NCI-H345 treated with DMSO at 0.1 percent for 48 hours (cell line): ENCODE data around the gene DMRTB1.
"Not testable (repeated sequence)": the region's sequence is repeated elsewhere in the genome, so short reads cannot be mapped to it uniquely, and the experiment has no call there.

Source experiments
- DNase-seq: peaks from one replicate; lab custom pipeline; 2025; ENCODE audit not compliant: unreplicated experiment; lab: John Stamatoyannopoulos, UW

Gene DMRTB1

DNA sequence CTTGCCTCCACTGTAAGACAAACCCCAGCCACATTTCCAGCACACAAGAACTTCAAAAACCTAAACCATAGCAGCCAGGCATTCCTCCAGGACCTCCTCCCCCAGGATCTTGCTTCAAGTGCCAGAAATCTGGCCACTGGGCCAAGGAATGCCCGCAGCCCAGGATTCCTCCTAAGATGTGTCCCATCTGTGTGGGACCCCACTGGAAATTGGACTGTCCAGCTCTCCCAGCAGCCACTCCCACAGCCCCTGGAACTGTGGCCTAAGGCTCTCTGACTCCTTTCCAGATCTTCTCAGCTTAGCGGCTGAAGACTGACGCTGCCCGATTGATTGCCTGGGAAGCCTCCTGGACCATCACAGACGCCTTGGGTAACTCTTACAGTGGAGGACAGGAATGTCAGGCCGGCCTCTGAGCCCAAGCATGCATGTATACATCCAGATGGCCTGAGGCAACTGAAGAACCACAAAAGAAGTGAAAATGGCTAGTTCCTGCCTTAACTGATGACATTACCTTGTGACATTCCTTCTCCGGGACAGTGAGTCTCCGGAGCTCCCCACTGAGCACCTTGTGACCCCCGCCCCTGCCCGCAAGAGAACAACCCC, 24.7 kb upstream of the DMRTB1 start:
- DNase-seq, result not testable (repeated sequence)

DNA sequence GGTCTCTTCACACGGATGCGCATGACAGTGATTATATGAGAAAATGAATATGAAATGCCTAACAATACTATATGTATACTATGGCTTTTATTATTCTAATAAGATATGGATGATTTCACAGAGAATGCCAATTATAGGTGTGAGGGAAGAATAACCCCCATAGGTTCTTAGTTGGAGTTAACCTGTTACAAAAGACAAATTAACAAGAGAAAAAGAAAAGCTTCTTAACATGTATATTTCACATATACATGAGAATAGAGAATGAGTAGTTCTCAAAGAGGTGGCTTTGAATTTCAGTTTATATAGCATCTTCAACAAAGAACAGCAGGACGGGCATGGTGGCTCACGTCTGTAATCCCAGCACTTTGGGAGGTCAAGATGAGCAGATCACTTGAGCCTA, 24.0 kb upstream of the DMRTB1 start:
- DNase-seq, result no peak

GRCh38 chr1:53438427-53439336, 20.5 kb upstream of the DMRTB1 start:
- no peak for DNase-seq

- no peak for DNase-seq
Observed at GRCh38 chr1:53439337-53440207, 19.6 kb upstream of the DMRTB1 start.

- DNase-seq, result no peak
Observed at GRCh38 chr1:53440633-53441032, 18.6 kb upstream of the DMRTB1 start.

GRCh38 chr1:53442299-53442698, 16.9 kb upstream of the DMRTB1 start:
- no peak for DNase-seq

- no peak for DNase-seq
Observed at GRCh38 chr1:53446051-53446450, 13.1 kb upstream of the DMRTB1 start.

DNA sequence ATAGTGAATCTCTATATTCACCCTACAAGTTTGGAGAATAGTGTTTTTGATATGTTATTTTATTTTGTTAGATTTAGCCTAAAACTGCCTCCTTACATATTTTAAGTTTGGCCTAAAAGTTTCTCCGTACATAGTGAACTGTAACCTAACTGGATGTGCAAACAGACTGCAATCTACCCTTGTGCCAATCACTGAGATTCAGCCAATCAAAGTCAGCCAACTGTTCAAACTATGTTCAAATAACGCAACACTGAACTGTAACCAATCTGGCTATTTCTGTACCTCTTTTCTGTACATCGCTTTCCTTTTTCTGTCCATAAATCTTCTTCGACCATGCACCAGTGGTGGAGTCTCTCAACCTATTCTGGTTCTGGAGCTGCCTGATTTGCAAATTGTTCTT, 11.8 kb upstream of the DMRTB1 start:
- no peak for DNase-seq

DNA sequence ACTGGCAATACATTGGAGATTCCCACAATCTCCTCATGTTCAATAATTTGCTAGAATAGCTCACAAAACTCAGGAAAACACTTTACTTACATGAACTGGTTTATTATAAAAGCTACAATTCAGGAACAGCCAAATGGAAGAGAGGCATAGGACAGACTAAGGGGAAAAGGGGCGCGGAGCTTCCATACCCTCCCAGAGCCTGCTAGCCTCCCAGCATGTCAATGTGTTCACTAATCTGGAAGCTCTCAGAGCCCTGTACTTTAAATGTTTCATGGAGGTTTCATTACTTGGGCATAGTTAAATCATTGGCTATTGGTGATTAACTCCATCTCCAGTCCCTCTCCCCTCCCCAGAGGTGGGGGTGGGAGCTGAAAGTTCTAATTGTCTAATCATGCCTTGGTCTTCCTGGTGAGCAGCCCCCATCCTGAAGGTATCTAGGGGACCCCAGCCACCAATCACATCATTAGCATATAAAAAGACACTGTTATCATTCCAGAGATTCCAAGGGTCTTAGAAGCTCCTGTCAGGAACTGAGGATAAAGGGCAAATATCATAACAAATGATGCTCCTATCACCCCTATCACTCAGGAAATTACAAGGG, 10.9 kb upstream of the DMRTB1 start:
- DNase-seq, result no peak

DNA sequence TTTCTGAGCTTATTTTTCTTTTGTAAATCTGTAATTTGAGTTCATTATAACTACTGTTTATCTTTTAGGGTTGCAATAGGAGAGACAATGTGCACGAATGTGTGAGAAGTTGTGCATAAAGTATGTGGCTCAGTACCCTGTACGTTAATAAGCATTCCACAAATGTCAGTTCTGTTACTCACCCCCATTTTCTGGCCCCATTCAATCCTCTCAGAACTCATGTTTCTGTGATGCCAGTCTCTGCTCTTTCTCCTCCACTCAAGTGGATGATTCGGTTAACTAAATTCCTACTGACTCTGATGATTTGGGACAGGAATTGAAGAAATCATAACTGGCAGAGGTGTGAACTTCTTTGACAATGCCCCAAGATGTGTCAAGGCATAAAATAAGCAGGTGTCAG, 10.2 kb upstream of the DMRTB1 start:
- DNase-seq, result no peak

DNA sequence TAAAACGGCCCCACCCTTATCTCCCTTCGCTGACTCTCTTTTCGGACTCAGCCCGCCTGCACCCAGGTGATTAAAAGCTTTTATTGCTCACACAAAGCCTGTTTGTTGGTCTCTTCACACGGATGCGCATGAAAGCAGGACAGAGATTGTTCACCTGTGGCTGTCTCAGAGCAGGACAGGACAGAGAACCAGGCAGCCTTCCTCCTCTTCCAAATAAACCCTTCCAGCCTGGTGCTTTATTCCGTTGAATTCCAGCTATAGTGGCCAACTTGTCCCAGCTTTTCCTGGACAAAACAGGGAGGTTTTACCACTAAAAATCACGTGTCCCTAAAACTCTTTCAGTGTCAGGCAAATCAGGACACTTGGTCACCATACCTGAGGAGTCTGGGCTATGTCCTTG, 9.5 kb upstream of the DMRTB1 start:
- no peak for DNase-seq

- no peak for DNase-seq
Observed at GRCh38 chr1:53450225-53450624, 9.0 kb upstream of the DMRTB1 start.

GRCh38 chr1:53454019-53454418, 5.2 kb upstream of the DMRTB1 start:
- no peak for DNase-seq

DNA sequence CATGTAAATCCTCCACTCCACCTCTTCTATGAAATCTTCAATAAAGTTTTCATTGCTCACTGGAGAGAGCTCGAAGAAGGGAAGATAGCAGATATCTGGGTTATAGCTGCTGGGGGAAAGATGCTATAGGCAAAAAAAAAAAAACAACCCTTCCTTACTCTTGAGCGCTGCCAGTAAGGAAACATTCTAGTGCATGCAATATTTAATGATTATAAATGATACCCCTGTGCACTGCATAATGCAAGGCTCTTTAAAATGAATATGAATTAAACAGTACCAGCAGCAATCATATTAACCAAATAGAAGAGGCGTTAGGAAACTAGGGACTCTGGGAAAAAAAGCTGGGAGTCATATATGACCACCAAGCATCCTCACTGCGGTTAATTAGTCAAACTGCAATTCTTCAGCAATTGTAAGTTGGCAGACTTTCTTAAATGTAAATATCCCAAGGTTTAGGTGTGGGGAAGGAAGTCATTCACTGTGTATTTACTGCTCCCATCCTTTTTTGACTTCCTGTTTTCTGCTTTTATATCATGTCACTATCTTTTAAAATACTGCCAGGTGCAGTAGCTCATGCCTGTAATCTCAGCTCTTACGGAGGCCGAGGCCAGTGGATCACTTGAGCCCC, 3.7 kb upstream of the DMRTB1 start:
- no peak for DNase-seq

DNA sequence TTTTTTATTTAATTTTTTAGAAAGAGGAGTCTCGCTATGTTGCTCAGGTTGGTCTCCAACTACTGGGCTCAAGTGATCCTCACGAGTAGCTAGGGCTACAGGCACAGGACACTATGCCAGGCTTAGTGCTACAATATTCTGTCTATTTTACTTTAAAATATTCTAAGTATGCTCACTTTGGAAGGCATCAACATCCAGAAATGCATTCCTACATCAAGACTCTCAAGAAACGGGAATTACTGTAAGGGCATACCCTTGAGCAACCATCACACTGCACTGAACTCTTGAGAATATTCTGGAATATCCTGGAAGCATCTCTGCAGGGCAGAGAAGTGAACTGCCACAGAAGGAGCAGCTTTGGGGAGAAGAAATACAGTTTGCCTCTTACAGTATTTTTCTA, 565 bp upstream of the DMRTB1 start:
- DNase-seq, result no peak

- DNase-seq, result no peak
Observed at GRCh38 chr1:53460211-53460634, 1.0 kb downstream of the DMRTB1 start.

GRCh38 chr1:53460666-53461322, 1.6 kb downstream of the DMRTB1 start:
- no peak for DNase-seq

DNA sequence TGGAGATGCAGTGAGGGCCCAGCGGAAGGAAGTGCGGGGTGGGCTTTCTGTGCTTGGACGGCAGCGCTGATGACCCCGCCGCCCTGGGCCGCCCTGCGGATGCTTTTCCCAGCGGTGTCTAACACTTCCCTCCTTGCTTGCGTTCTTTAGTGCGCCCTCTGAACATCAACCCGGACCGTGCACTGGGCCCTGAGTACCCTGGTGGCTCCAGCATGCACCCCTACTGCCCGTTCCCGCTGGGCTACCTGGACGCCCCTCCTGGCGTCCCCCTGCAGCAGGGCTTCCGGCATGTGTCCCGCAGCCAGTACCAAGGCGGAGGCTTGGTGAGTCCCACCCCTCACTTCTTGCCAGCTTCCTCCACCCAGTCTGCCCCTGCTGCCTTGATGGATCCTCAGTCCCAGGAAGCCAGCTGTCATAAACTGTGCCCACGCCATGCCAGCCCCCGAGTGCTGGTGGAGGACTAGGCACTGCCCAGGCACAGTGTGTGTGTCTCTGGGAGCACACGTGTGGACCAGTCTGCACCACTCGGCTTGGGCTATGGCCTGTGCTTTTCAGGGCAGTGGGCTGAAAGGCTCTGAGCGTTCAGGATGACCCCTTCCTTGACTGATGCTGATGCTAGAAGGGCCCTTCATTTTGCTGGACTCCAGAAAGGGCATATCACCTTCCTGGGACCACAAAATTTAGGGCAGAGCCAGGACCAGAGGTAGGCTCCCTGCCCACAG, 2.3 kb downstream of the DMRTB1 start:
- no peak for DNase-seq

- no peak for DNase-seq
Observed at GRCh38 chr1:53462193-53462592, 3.0 kb downstream of the DMRTB1 start.
